ENCODE measurements around the gene CCND1. TPM values are rescaled to one million over a fixed set of nuclear protein-coding genes. Genes with fewer than 3 reads are reported as not detected.

CCND1 gene
- total RNA-seq, 2 experiments from 2014 or later: 0.19 to 1.3 TPM

DNA sequence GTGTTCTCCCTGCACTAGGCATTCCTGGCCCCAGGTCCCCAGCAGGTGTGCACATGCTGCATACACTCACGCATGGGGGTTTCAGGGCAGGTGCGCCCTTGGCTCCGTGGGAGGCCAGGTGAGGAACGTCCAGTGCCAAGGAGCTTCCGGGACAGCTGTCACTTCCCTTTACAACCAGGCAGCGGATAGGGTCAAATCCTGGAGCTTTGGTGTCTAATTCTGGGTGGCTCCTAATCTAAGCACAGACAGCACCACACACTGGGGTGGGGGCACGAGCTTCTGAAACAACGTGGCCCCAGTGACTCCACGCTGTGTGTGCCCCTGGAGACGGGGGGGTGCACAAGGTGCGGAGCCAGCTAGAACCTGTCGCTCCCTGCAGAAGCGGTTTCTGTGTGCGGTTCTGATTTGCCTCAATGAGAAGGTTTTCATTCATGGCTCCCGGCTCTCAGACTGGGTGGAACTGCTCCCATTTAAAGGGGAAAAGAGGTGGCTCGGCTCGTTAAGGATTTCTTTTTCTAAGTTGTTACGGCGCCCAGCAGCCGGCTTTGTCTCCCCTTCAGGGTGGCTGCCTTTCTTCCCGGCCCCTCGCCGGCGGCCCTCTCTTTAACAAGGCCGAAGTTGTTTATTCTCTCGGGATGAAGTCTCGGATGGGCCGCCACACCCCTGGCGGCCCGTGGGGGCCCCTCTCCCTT lies 5.0 kb downstream of the CCND1 start:
- ChIA-PET POLR2A (no interaction called here), CTCF (interaction anchor here (2.6 to 4.3 kb wide), 2 partner anchors 353 to 544 kb away, joined by 13 to 62 read pairs; no protein-coding TSS in a partner anchor)
- no peak overlapping the region for H3K27ac Mint-ChIP-seq
- intact Hi-C loops (cut with micrococcal nuclease): no loop called here
- H3K27me3 Mint-ChIP-seq: peaks cover 5% of the 10 kb centered on the region
- H3K9me3 Mint-ChIP-seq: no peaks in the 10 kb centered on the region
- no peak for DNase-seq
- H3K4me1 Mint-ChIP-seq (ENCODE audit: low read depth): peaks cover 7% of the 10 kb centered on the region
- no peak overlapping the region for H3K4me3 Mint-ChIP-seq
- no peaks in the 10 kb centered on the region for H3K36me3 Mint-ChIP-seq

- Mint-ChIP-seq H3K27me3 (no peaks in the 10 kb centered on the region), H3K27ac (no peak overlapping the region), H3K4me1 (ENCODE audit: low read depth) (peaks cover 2% of the 10 kb centered on the region), H3K4me3 (no peak overlapping the region), H3K36me3 (no peaks in the 10 kb centered on the region), H3K9me3 (no peaks in the 10 kb centered on the region)
- POLR2A ChIA-PET: no interaction called here
- intact Hi-C loops (cut with micrococcal nuclease): no loop called here
- DNase-seq: no peak
- CTCF ChIA-PET: no interaction called here
Measured at GRCh38 chr11:69646493-69647389, 5.8 kb downstream of the CCND1 start.

DNA sequence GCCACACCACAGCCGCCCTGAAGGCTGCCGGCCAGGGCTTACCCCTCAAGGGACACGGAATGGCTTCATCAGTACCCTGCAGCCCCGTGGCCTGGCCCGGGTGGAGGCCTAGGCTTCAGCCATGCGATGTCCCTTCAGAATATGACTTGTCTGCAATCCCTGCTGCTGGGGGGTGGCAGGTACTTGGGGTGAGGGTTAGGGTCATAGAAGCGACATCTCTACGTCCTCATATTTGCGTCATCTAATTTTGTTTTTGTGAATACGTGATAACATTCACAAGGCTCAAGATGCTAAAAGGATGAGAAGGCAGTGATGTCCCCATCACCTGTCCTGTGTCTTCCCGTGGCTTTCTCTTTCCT lies 6.4 kb downstream of the CCND1 start:
- no peak for DNase-seq
- no peaks in the 10 kb centered on the region for H3K27me3 Mint-ChIP-seq
- no peaks in the 10 kb centered on the region for H3K36me3 Mint-ChIP-seq
- ChIA-PET POLR2A (no interaction called here), CTCF (no interaction called here)
- no peak overlapping the region for H3K27ac Mint-ChIP-seq
- H3K4me3 Mint-ChIP-seq: no peak overlapping the region
- H3K4me1 Mint-ChIP-seq (ENCODE audit: low read depth): peaks cover 2% of the 10 kb centered on the region
- no peaks in the 10 kb centered on the region for H3K9me3 Mint-ChIP-seq
- intact Hi-C loops (cut with micrococcal nuclease): no loop called here

- DNase-seq: no peak
- peaks cover 2% of the 10 kb centered on the region for H3K4me1 Mint-ChIP-seq (ENCODE audit: low read depth)
- no peaks in the 10 kb centered on the region for H3K9me3 Mint-ChIP-seq
- CTCF ChIA-PET: no interaction called here
- H3K27ac Mint-ChIP-seq: no peak overlapping the region
- POLR2A ChIA-PET: no interaction called here
- intact Hi-C loops (cut with micrococcal nuclease): no loop called here
- H3K36me3 Mint-ChIP-seq: no peaks in the 10 kb centered on the region
- H3K4me3 Mint-ChIP-seq: no peak overlapping the region
- no peaks in the 10 kb centered on the region for H3K27me3 Mint-ChIP-seq
Measured at GRCh38 chr11:69647761-69648497, 7.0 kb downstream of the CCND1 start.

DNA sequence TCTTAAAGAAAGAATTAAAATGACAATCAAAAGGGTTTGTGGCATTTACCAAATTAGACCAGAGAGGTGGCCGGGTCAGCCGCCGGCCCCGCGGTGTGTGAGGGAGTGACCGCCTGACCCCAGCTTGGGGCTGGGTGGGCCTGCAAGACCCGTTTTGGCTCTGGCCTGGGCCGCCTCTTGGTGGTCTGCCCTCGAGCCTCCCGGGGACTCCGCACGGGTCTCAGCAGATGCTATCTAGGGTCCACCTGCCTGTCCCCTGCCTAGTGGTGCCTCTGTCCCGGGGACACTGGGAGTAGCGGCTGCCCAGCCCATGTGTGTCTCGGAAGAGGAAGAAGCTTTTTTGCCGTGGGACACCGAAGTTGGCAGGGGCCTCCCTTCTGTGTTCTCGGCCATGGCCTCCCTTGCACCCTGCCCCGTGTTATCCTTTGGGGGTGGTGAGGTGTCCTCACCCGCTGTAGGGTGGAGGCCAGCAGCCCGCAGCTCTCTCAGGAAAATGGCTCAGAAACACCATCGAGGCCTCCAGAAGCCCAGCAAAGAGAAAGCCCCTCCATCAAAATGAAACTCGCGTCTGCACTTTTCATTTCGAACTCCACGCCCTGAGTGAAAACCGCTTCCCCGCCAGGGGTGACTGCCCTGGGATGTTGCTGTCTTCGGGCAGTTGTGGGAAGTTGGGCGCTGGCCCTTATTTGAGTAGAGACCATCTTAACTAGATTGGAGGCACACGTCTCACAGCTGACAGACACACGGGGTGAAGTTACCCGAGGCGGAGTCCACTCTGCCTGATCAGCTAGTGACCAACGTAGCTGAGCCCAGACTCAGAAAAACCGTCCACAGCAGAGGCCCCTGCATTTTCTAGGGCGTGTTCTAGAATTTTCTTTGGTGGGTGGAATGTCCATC lies 8.0 kb downstream of the CCND1 start:
- no peak for DNase-seq
- CTCF ChIA-PET: interaction anchor here (1.1 kb wide), 1 partner anchor 21 kb away, joined by 3 read pairs; no protein-coding TSS in a partner anchor
- intact Hi-C loops (cut with micrococcal nuclease): no loop called here
- Mint-ChIP-seq H3K9me3 (no peaks in the 10 kb centered on the region), H3K27ac (no peak overlapping the region), H3K4me3 (no peak overlapping the region), H3K27me3 (no peaks in the 10 kb centered on the region), H3K4me1 (ENCODE audit: low read depth) (no peaks in the 10 kb centered on the region), H3K36me3 (no peaks in the 10 kb centered on the region)
- POLR2A ChIA-PET: no interaction called here

GRCh38 chr11:69649576-69649900 lies 8.6 kb downstream of the CCND1 start:
- ChIA-PET CTCF (interaction anchor here (1.1 kb wide), 1 partner anchor 21 kb away, joined by 3 read pairs; no protein-coding TSS in a partner anchor), POLR2A (no interaction called here)
- intact Hi-C loops (cut with micrococcal nuclease): no loop called here
- H3K36me3 Mint-ChIP-seq: no peaks in the 10 kb centered on the region
- no peak overlapping the region for H3K4me3 Mint-ChIP-seq
- no peaks in the 10 kb centered on the region for H3K4me1 Mint-ChIP-seq (ENCODE audit: low read depth)
- no peak for DNase-seq
- H3K27ac Mint-ChIP-seq: no peak overlapping the region
- H3K9me3 Mint-ChIP-seq: no peaks in the 10 kb centered on the region
- no peaks in the 10 kb centered on the region for H3K27me3 Mint-ChIP-seq

DNA sequence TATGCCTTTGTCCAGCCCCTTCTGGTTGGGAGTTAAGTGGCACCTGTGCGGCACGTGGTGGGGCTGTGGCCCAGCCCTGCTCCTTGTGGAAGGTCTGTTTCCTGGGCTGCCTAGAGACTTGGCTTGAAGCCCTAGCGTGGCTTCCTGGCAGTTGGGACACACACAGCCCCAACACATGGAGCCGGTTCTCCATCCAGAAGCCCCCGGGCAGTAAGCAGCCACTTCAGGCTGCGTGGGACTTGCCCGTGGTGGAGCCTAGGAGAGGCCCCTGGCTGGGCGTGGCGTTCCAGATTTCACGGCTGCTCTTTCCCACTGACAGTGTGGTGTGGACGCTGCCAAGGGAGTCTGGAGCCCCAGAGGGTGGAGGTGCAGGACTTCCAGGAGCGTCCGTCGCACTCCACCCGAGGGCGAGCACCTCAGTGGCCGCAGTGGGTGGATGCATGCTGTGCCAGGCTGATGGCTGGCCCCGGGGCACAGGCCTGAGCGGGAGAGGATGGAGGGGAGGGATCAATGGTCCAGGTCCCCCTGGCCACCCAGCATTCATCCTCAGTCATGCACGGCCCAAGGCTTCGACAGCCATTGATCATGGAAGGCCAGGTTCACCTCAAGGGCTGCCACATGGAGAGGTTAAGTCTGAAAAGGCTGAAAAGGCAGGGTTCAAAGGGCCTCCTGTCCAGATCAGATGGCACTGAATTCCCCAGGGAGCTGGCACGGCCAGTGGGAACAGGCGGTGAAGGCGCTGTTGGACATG lies 9.3 kb downstream of the CCND1 start:
- ChIA-PET CTCF (no interaction called here), POLR2A (no interaction called here)
- no peaks in the 10 kb centered on the region for H3K4me1 Mint-ChIP-seq (ENCODE audit: low read depth)
- no peaks in the 10 kb centered on the region for H3K9me3 Mint-ChIP-seq
- no peak for DNase-seq
- no peaks in the 10 kb centered on the region for H3K27me3 Mint-ChIP-seq
- H3K36me3 Mint-ChIP-seq: no peaks in the 10 kb centered on the region
- H3K4me3 Mint-ChIP-seq: no peak overlapping the region
- intact Hi-C loops (cut with micrococcal nuclease): no loop called here
- no peak overlapping the region for H3K27ac Mint-ChIP-seq

DNA sequence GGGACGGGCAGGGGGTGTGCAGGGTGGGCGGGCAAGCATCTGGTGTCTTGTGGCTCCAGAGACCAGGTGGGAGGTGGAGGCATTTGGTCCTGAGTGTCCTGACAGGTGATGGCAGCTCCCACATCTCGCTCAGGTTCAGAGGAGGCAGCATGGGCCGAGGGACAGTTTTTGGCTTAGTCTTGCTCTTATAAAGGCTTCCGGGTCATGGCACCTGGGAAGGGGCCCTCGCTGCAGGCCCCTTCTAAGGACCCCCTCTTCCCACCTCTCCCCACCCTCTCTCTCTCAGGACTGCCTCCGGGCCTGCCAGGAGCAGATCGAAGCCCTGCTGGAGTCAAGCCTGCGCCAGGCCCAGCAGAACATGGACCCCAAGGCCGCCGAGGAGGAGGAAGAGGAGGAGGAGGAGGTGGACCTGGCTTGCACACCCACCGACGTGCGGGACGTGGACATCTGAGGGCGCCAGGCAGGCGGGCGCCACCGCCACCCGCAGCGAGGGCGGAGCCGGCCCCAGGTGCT lies 9.9 kb downstream of the CCND1 start:
- H3K9me3 Mint-ChIP-seq: no peaks in the 10 kb centered on the region
- H3K4me1 Mint-ChIP-seq (ENCODE audit: low read depth): no peaks in the 10 kb centered on the region
- intact Hi-C loops (cut with micrococcal nuclease): no loop called here
- POLR2A ChIA-PET: no interaction called here
- no peaks in the 10 kb centered on the region for H3K27me3 Mint-ChIP-seq
- no peak overlapping the region for H3K27ac Mint-ChIP-seq
- CTCF ChIA-PET: no interaction called here
- no peaks in the 10 kb centered on the region for H3K36me3 Mint-ChIP-seq
- H3K4me3 Mint-ChIP-seq: no peak overlapping the region
- DNase-seq: no peak

DNA sequence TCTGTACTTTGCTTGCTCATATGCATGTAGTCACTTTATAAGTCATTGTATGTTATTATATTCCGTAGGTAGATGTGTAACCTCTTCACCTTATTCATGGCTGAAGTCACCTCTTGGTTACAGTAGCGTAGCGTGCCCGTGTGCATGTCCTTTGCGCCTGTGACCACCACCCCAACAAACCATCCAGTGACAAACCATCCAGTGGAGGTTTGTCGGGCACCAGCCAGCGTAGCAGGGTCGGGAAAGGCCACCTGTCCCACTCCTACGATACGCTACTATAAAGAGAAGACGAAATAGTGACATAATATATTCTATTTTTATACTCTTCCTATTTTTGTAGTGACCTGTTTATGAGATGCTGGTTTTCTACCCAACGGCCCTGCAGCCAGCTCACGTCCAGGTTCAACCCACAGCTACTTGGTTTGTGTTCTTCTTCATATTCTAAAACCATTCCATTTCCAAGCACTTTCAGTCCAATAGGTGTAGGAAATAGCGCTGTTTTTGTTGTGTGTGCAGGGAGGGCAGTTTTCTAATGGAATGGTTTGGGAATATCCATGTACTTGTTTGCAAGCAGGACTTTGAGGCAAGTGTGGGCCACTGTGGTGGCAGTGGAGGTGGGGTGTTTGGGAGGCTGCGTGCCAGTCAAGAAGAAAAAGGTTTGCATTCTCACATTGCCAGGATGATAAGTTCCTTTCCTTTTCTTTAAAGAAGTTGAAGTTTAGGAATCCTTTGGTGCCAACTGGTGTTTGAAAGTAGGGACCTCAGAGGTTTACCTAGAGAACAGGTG lies 11.1 kb downstream of the CCND1 start:
- H3K36me3 Mint-ChIP-seq: no peaks in the 10 kb centered on the region
- no peak overlapping the region for H3K27ac Mint-ChIP-seq
- POLR2A ChIA-PET: no interaction called here
- no peaks in the 10 kb centered on the region for H3K27me3 Mint-ChIP-seq
- CTCF ChIA-PET: no interaction called here
- intact Hi-C loops (cut with micrococcal nuclease): no loop called here
- DNase-seq: no peak
- H3K9me3 Mint-ChIP-seq: no peaks in the 10 kb centered on the region
- H3K4me3 Mint-ChIP-seq: no peak overlapping the region
- no peaks in the 10 kb centered on the region for H3K4me1 Mint-ChIP-seq (ENCODE audit: low read depth)

DNA sequence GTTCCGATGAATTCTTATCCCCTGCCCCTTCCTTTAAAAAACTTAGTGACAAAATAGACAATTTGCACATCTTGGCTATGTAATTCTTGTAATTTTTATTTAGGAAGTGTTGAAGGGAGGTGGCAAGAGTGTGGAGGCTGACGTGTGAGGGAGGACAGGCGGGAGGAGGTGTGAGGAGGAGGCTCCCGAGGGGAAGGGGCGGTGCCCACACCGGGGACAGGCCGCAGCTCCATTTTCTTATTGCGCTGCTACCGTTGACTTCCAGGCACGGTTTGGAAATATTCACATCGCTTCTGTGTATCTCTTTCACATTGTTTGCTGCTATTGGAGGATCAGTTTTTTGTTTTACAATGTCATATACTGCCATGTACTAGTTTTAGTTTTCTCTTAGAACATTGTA lies 12.0 kb downstream of the CCND1 start:
- POLR2A ChIA-PET: no interaction called here
- no peaks in the 10 kb centered on the region for H3K9me3 Mint-ChIP-seq
- H3K27ac Mint-ChIP-seq: no peak overlapping the region
- intact Hi-C loops (cut with micrococcal nuclease): no loop called here
- CTCF ChIA-PET: interaction anchor here (1.0 kb wide), 1 partner anchor 17 kb away, joined by 3 read pairs; no protein-coding TSS in a partner anchor
- no peak overlapping the region for H3K4me3 Mint-ChIP-seq
- no peaks in the 10 kb centered on the region for H3K36me3 Mint-ChIP-seq
- H3K27me3 Mint-ChIP-seq: no peaks in the 10 kb centered on the region
- DNase-seq: no peak
- H3K4me1 Mint-ChIP-seq (ENCODE audit: low read depth): no peaks in the 10 kb centered on the region

Data from activated CD4-positive, alpha-beta memory T cell treated with anti-CD3 and anti-CD28 coated beads for 36 hours (primary cell).